Mucosa of stomach (tissue), 1 donor: Measurements from ENCODE around the gene PUS10.
A peak's percentile ranks its signal among the peaks of the same experiment; 100 is the strongest.
"Not testable (repeated sequence)": the region's sequence is repeated elsewhere in the genome, so short reads cannot be mapped to it uniquely, and the experiment has no call there.

Source experiments
- H3K27me3 ChIP-seq: one replicate; pipeline ENCODE4 v1.7.0; 2013; ENCODE audit warnings: mild to moderate bottlenecking, low read length; ENCODE audit not compliant: control insufficient read depth, insufficient read depth
- H3K36me3 ChIP-seq: one replicate; pipeline ENCODE4 v1.7.0; 2013; ENCODE audit warnings: low read length; ENCODE audit not compliant: control insufficient read depth, insufficient read depth
- H3K4me1 ChIP-seq: one replicate; pipeline ENCODE4 v1.7.0; 2013; ENCODE audit warnings: mild to moderate bottlenecking, low read length; ENCODE audit not compliant: control insufficient read depth, insufficient read depth
- H3K4me3 ChIP-seq: one replicate; pipeline ENCODE4 v1.7.0; 2013; ENCODE audit warnings: low read length
- H3K9ac ChIP-seq: one replicate; pipeline ENCODE4 v1.7.0; 2013; ENCODE audit warnings: mild to moderate bottlenecking, low read length, moderate library complexity
- H3K9me3 ChIP-seq: one replicate; pipeline ENCODE4 v1.7.0; 2013; ENCODE audit warnings: mild to moderate bottlenecking, low read length, moderate library complexity; ENCODE audit not compliant: control insufficient read depth
- donor health status: Pancreatic carcinoma.

Gene PUS10, protein sequence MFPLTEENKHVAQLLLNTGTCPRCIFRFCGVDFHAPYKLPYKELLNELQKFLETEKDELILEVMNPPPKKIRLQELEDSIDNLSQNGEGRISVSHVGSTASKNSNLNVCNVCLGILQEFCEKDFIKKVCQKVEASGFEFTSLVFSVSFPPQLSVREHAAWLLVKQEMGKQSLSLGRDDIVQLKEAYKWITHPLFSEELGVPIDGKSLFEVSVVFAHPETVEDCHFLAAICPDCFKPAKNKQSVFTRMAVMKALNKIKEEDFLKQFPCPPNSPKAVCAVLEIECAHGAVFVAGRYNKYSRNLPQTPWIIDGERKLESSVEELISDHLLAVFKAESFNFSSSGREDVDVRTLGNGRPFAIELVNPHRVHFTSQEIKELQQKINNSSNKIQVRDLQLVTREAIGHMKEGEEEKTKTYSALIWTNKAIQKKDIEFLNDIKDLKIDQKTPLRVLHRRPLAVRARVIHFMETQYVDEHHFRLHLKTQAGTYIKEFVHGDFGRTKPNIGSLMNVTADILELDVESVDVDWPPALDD

DNA sequence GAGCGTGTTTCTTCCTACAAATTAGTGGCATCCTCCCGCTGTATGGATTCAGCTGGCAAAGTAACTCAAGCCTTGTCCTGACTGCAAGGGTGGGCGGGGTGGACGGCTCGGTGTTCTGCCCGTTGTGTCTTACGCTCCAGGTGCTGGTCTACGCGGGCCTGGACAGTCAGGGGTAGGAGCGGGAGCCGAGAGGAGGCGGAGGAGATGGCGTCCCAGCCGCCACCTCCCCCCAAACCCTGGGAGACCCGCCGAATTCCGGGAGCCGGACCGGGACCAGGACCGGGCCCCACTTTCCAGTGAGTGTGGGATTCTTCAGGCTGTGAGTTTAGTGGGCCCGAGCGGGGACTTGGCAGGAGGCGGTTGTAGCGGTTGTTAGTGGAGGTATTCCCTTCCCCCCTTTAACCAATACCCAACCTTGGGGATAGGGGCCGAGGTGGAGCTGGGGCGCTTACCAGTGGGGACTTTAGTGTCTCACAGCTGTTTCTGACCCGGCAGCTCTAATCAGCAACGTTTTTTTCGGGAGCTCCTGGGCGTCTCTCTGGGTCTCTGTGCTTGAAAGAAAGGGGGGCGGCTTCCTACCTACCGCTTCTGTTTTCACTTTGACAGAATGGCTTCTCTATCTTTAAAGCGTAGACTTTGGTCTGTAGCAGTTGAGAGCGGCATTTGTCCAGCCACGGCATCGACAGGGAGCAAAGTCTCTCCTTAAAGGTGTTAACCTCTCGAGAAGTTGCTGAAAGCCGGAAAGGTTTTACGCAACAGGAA is at the start of gene PUS10, which contains the start of gene PEX13:
Gene PUS10, minus strand, starts transcription at position 700 of the 762 bp plus-strand sequence. CDS start 6,365 bp downstream, outside the sequence.
Gene PEX13, plus strand, starts transcription at position 165 of the 762 bp plus-strand sequence. Its CDS starts 40 bp downstream, at position 205.
- no peaks in the 10 kb centered on the region for H3K27me3 ChIP-seq
- peaks cover 8% of the 10 kb centered on the region for H3K4me1 ChIP-seq
- peak within 1 kb of the TSS; percentile 86 for H3K4me3 ChIP-seq
- no peaks in the 10 kb centered on the region for H3K9me3 ChIP-seq
- H3K9ac ChIP-seq = peak within 1 kb of the TSS; percentile 90
- H3K36me3 ChIP-seq = no peaks in the 10 kb centered on the region

DNA sequence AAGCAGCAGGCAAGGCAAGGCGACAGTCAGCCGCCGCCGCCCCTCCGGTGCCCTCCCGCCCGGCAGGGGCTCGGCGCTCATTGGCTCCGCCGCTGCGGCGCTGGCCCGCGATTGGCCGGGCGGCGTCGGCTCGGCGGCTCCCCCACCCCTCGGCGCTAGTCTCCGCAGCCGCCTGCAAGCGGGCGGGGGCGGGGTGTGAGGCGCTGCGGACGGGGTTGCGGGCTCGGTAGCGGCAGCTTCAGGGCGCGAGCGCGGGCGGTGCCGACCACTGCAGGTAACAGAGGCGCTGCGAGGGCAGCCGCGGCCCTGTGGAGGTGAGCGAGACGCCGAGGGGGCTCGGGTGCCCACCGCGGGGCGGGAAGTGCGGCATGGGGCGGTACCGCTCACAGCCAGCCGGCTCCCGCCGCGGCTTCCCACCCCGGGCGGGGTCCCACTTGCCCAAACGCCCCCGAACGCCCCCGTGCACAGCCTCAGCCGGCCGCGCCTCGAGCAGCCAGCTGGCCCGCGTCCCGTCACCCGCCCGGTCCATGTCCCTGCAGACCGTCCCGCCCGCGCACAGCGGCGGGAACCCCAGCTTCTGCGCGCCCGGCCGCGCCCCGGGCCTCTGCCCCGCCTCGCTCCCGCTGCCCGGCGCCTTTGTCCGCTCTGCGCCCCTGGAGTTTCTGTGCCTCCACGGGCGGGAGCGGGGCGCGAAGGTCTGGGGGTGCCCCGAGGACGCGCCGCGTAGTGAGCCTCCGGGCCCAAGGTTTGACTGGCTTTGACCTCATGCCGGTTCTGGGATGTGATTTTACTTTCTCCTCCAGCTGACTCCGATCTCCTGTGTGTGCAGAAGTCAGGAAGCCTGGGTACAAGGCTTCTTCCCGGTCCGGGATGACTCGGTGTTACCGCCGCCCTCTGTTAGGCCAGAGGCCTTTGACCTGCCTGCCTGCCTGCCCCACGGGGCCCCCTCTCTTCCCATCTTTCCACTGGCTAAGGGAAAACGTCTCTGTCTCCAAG is 48.0 kb upstream of the PUS10 start, which contains the start of gene SANBR:
Gene SANBR, plus strand, starts transcription at position 158 of the 996 bp plus-strand sequence. CDS start 4,480 bp downstream, outside the sequence.
- H3K27me3 ChIP-seq = no peaks in the 10 kb centered on the region
- peaks cover 10% of the 10 kb centered on the region for H3K4me1 ChIP-seq
- peak within 1 kb of the TSS; percentile 49 for H3K4me3 ChIP-seq
- no peaks in the 10 kb centered on the region for H3K9me3 ChIP-seq
- no peaks in the 10 kb centered on the region for H3K36me3 ChIP-seq
- peak within 1 kb of the TSS; percentile 70 for H3K9ac ChIP-seq

DNA sequence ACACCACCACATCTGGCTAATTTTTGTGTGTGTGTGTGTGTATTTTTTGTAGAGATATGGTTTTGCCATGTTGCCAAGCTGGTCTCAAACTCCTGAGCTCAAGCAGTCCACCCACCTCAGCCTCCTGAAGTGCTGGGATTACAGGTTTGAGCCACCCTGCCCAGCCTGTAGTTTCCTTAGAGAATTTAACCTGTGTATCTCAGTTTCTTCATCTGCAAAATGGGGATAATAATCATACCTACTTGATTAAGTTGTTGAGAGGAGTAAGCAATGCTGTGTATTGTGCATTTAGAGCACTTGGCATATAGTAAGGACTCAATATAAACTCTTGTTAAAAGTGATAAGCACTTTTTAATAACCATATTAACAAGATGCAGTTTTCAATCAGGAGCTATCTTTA is 41.3 kb upstream of the PUS10 start:
- Histone ChIP-seq H3K9me3 (no peaks in the 10 kb centered on the region), H3K4me1 (no peaks in the 10 kb centered on the region), H3K4me3 (no peak overlapping the region), H3K27me3 (no peaks in the 10 kb centered on the region), H3K36me3 (no peaks in the 10 kb centered on the region), H3K9ac (no peak overlapping the region)

DNA sequence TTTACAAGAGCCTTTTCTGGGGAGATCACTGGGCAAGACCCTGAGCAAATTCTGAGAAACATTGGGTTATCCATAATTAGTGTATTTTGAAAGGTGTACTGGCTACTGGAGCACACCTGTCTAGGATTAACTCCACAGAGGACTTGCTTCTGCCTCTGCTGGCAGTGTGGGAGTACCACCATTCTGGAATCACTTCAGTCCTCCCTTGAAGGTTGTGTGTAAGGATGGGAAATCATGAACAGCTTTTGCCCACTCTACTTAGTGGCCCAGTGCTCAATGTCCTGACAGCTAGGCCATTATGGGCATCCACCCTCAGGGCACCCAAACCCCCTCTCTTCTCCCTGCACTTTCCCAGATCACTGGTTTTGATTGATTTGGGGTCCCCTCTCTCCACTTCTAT is 39.5 kb upstream of the PUS10 start:
- Histone ChIP-seq H3K9me3 (no peaks in the 10 kb centered on the region), H3K36me3 (no peaks in the 10 kb centered on the region), H3K9ac (no peak overlapping the region), H3K27me3 (no peaks in the 10 kb centered on the region), H3K4me1 (no peaks in the 10 kb centered on the region), H3K4me3 (no peak overlapping the region)

DNA sequence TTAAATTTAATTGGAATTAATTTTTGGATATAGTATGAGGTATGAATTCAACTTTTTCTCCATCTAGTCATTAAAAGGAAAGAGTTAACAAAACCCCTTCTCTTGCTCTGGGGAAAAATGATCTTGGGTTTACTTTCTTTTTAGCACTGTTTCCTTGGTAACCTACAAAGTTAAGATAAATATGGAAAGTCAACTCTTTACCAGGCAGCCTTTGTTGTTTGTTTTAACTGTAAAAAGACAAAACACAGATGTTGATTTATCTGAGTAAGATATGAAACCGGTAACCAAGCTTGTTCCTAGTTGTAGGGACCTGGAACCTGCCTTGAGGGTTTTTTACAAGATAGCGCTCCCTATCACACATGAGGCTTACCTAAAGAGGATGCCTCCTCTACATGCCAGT is 37.5 kb upstream of the PUS10 start:
- no peaks in the 10 kb centered on the region for H3K27me3 ChIP-seq
- no peaks in the 10 kb centered on the region for H3K36me3 ChIP-seq
- H3K4me3 ChIP-seq = no peak overlapping the region
- no peaks in the 10 kb centered on the region for H3K9me3 ChIP-seq
- H3K4me1 ChIP-seq = no peaks in the 10 kb centered on the region
- H3K9ac ChIP-seq = no peak overlapping the region

DNA sequence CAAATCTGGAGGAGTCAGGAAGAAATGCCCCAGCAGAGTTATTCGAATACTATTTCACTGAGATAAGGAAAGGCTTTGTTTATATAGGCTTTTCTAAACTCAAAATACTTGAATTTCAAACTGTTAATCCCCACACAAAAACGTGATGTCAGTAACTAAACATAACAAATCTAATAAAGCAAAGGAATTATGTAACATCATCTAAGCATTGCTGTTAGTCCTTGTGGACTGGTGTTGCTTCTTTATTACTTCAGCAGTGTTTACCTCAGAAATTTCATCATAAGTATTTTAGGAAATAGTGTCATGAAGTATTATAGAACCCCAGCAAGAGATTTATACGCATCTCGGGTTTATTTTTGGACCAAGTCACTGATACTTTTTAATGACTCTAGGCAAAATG is 27.9 kb upstream of the PUS10 start:
- Histone ChIP-seq H3K36me3 (no peaks in the 10 kb centered on the region), H3K4me3 (no peak overlapping the region), H3K9me3 (no peaks in the 10 kb centered on the region), H3K4me1 (no peaks in the 10 kb centered on the region), H3K27me3 (no peaks in the 10 kb centered on the region), H3K9ac (no peak overlapping the region)

DNA sequence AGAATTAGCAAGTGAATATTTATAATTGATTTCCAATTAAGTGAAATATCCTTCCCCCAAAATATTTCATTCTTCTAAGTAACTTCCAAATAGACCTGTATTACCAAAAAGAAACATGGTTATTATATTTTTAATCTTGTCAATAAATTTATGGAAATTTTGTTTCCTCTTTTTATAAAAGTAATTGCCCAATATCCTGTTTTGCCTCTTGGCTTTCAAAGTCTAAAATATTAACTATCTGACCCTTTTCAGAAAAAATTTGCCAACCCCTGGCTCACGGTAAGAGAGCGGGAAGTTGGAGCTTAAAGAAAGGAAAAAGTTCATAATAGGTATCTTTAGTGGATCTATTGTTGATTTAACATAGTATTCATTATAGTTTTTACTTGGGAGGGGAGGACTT is 27.2 kb upstream of the PUS10 start:
- Histone ChIP-seq H3K9me3 (no peaks in the 10 kb centered on the region), H3K4me3 (no peak overlapping the region), H3K36me3 (no peaks in the 10 kb centered on the region), H3K27me3 (no peaks in the 10 kb centered on the region), H3K4me1 (no peaks in the 10 kb centered on the region), H3K9ac (no peak overlapping the region)

DNA sequence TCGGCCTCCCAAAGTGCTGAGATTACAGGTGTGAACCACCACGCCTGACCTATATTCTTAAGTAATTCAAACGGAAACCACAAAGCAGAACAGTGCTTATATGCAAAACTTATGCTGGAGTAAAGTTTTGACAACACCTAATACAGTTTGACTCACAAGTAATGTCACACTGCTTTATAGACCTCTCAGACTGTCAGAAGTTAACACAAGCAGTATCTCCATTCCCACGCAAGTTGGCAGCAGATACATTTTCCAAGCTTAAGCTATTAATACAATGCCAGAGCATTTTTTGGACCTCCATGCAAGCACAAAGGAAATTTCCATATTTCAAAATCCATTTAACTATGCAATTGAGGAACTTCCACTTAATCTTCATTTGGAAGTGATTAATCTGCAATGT is 26.6 kb upstream of the PUS10 start:
- H3K36me3 ChIP-seq = no peaks in the 10 kb centered on the region
- no peaks in the 10 kb centered on the region for H3K4me1 ChIP-seq
- H3K9me3 ChIP-seq = no peaks in the 10 kb centered on the region
- H3K4me3 ChIP-seq = no peak overlapping the region
- no peaks in the 10 kb centered on the region for H3K27me3 ChIP-seq
- no peak overlapping the region for H3K9ac ChIP-seq

DNA sequence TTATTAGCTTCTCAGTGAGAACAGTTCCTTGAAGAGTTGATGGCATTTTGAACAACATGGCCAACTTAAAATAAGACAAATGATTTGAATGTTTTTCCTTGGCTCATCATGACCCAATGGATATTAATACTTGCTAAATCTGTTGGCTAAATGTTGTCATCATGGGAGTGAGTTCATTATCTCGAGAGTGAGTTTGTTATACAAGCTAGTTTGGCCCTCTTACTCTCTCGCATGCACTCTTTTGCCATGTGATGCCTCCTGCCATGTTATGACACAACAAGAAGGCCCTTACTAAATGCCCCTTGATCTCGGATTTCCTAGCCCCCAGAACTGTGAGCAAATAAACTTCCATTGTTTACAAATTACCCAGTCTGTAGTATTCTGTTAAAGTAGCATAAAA is 24.8 kb upstream of the PUS10 start:
- Histone ChIP-seq H3K9ac (no peak overlapping the region), H3K9me3 (no peaks in the 10 kb centered on the region), H3K4me1 (no peaks in the 10 kb centered on the region), H3K36me3 (no peaks in the 10 kb centered on the region), H3K27me3 (no peaks in the 10 kb centered on the region), H3K4me3 (no peak overlapping the region)

DNA sequence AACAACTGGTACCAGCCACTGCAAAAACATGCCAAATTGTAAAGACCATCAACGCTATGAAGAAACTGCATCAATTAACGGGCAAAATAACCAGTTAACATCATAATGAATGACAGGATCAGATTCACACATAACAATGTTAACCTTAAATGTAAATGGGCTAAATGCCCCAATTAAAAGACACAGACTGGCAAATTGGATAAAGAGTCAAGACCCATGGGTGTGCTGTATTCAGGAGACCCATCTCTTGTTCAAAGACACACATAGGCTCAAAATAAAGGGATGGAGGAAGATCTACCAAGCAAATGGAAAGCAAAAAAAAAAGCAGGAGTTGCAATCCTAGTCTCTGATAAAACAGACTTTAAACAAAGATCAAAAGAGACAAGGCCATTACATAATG is 18.6 kb upstream of the PUS10 start:
- H3K9ac ChIP-seq, H3K4me3 ChIP-seq, H3K4me1 ChIP-seq, H3K27me3 ChIP-seq, H3K36me3 ChIP-seq, H3K9me3 ChIP-seq: not testable (repeated sequence)

DNA sequence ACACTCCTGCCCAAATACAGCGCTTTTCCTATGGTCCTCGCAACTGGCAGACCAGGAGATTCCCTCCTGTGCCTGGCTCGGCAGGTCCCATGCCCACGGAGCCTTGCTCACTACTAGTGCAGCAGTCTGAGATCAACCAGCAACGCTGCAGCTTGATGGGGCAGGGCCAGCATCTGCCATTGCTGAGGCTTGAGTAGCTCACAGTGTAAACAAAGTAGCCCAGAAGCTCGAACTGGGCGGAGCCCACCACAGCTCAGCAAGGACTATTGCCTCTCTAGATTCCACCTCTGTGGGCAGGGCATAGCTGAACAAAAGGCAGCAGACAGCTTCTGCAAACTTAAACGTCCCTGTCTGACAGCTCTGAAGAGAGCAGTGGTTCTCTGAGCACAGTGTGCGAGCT is 16.5 kb upstream of the PUS10 start:
- not testable (repeated sequence) for H3K27me3 ChIP-seq, H3K9me3 ChIP-seq, H3K9ac ChIP-seq, H3K4me1 ChIP-seq, H3K4me3 ChIP-seq
- H3K36me3 ChIP-seq = peaks cover 13% of the 10 kb centered on the region
